ENCODE data around the gene HOXD13. TPM values are rescaled to one million over a fixed set of nuclear protein-coding genes. Genes with fewer than 3 reads are reported as not detected.

HOXD13 gene
- total and polyA plus RNA-seq, 2 donors (not counting 1 experiment from before 2014, with no cell fraction given) = not detected

DNA sequence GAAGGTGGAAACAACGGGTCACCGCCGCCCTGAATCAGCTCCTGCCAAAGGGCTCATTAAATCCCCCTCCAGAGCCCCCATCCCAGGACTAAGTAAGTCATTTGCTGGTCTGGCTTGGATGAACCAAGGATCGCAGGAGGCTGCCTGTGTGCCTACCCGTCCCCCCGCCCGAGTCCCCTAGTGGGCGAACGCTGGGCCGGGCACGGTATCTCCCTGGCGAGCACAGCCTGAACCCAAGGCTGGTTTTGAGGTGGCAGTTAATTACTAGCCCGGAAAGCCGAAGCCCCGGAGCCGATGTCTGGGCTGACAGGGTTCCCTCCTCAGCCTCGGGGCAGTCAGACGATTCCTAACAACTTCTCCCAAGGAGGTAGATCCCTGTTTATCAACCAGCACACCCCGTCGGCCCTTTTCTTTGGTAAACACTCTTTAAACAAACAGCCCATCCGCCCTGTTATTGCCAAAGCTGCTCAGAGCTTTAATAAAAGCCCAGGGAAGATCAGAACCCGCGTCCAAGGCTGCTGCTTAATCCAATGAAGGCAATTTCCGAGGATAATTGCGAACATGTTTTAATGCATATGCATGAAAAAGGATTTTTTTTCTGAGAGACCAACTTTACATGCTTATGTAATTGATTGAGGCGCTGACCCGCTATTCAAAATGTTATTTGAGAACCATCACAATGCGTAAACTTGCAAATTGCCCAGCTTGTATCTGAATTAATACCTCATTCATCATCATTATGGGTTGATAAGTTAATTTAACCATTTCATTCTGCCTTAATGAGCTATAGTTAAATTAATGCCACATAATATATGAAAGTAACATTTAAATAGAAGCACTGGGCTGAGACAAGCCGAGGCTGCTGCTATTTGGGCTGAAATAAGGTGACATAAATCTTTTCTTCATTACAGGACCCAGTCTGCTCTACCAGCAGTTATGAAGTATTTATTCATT is 19.3 kb upstream of the HOXD13 start:
- H3K4me3 Mint-ChIP-seq = no peak overlapping the region
- POLR2A ChIA-PET = no interaction called here
- intact Hi-C loops (cut with micrococcal nuclease) = no loop called here

More for the DNA sequence above, 19.3 kb upstream of the HOXD13 start:
- peaks cover 77% of the 10 kb centered on the region for H3K27me3 Mint-ChIP-seq
- Histone ChIP-seq H3K27ac (ENCODE audit: low read length in 2 of 2) (no peak overlapping the region), H3K36me3 (replicated peaks in 1 of 2; ENCODE audit: control extremely low read depth in 1 of 2, control insufficient read depth in 1 of 2, extremely low read depth in 1 of 2, insufficient read depth in 2 of 2, low read length in 1 of 2) (no peaks in the 10 kb centered on the region), H4K20me1 (ENCODE audit: control insufficient read depth, insufficient read depth, low read length, poor library complexity, severe bottlenecking) (no peaks in the 10 kb centered on the region), H3K9ac (ENCODE audit: low read length) (no peak overlapping the region), H3K79me2 (ENCODE audit: control insufficient read depth, insufficient read depth, low read length) (no peaks in the 10 kb centered on the region), H3K27me3 (replicated peaks in 1 of 4; ENCODE audit: control extremely low read depth in 1 of 4, control insufficient read depth in 3 of 4, insufficient read depth in 4 of 4, low read length in 3 of 4) (peaks cover 1 to 86% (median 67%) of the 10 kb centered on the region in 4 experiments), H3K9me3 (ENCODE audit: control extremely low read depth in 1 of 3, control insufficient read depth in 2 of 3, insufficient read depth in 1 of 3, low read length in 2 of 3) (peaks cover 0 to 25% (median 5%) of the 10 kb centered on the region in 3 donors), H3K4me1 (ENCODE audit: control insufficient read depth in 2 of 2, insufficient read depth in 2 of 2, low read length in 2 of 2) (peaks cover 4 to 8% of the 10 kb centered on the region in 2 donors), H3K4me2 (replicated peaks; ENCODE audit: low read depth, low read length, poor library complexity, severe bottlenecking) (no peak overlapping the region), H2AFZ (ENCODE audit: insufficient read depth, low read depth, low read length, poor library complexity, severe bottlenecking) (no peak overlapping the region), H3K4me3 (ENCODE audit: control extremely low read depth in 1 of 5, extremely low read depth in 1 of 5, insufficient read depth in 1 of 5, low read depth in 2 of 5, low read length in 4 of 5) (no peak overlapping the region)
- CTCF ChIA-PET = interaction anchor here (1.1 kb wide), 1 partner anchor 12 kb away, joined by 3 read pairs; no protein-coding TSS in a partner anchor
- H3K9me3 Mint-ChIP-seq (ENCODE audit: insufficient read depth) = no peaks in the 10 kb centered on the region
- 10% methylated on average over 24 of the region's 29 CpGs for WGBS (ENCODE audit: insufficient coverage)
- no peak for ATAC-seq (ENCODE audit: low read depth)
- TF ChIP-seq EZH2 (IDR thresholded peaks at IDR 0.05; ENCODE audit: borderline replicate concordance, insufficient read depth, low read depth, low read length, poor library complexity, severe bottlenecking) = no peak
- TF ChIP-seq, protein P1, sequence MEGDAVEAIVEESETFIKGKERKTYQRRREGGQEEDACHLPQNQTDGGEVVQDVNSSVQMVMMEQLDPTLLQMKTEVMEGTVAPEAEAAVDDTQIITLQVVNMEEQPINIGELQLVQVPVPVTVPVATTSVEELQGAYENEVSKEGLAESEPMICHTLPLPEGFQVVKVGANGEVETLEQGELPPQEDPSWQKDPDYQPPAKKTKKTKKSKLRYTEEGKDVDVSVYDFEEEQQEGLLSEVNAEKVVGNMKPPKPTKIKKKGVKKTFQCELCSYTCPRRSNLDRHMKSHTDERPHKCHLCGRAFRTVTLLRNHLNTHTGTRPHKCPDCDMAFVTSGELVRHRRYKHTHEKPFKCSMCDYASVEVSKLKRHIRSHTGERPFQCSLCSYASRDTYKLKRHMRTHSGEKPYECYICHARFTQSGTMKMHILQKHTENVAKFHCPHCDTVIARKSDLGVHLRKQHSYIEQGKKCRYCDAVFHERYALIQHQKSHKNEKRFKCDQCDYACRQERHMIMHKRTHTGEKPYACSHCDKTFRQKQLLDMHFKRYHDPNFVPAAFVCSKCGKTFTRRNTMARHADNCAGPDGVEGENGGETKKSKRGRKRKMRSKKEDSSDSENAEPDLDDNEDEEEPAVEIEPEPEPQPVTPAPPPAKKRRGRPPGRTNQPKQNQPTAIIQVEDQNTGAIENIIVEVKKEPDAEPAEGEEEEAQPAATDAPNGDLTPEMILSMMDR (IDR thresholded peaks at IDR 0.05) = no peak
- no peak overlapping the region for H3K27ac Mint-ChIP-seq
- no peaks in the 10 kb centered on the region for H3K4me1 Mint-ChIP-seq
- DNase-seq = peak; percentile 23

Data from B cell (primary cell).